Fibroblast of skin of right quadriceps (primary cell): Measurements from ENCODE around the gene IKBIP.
"Not testable (repeated sequence)": the region's sequence is repeated elsewhere in the genome, so short reads cannot be mapped to it uniquely, and the experiment has no call there.

Experiments used
- DNase-seq: peaks from one replicate; pipeline ENCODE4 v3.0.0-alpha.2; 2013

IKBIP gene, protein sequence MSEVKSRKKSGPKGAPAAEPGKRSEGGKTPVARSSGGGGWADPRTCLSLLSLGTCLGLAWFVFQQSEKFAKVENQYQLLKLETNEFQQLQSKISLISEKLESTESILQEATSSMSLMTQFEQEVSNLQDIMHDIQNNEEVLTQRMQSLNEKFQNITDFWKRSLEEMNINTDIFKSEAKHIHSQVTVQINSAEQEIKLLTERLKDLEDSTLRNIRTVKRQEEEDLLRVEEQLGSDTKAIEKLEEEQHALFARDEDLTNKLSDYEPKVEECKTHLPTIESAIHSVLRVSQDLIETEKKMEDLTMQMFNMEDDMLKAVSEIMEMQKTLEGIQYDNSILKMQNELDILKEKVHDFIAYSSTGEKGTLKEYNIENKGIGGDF

DNA sequence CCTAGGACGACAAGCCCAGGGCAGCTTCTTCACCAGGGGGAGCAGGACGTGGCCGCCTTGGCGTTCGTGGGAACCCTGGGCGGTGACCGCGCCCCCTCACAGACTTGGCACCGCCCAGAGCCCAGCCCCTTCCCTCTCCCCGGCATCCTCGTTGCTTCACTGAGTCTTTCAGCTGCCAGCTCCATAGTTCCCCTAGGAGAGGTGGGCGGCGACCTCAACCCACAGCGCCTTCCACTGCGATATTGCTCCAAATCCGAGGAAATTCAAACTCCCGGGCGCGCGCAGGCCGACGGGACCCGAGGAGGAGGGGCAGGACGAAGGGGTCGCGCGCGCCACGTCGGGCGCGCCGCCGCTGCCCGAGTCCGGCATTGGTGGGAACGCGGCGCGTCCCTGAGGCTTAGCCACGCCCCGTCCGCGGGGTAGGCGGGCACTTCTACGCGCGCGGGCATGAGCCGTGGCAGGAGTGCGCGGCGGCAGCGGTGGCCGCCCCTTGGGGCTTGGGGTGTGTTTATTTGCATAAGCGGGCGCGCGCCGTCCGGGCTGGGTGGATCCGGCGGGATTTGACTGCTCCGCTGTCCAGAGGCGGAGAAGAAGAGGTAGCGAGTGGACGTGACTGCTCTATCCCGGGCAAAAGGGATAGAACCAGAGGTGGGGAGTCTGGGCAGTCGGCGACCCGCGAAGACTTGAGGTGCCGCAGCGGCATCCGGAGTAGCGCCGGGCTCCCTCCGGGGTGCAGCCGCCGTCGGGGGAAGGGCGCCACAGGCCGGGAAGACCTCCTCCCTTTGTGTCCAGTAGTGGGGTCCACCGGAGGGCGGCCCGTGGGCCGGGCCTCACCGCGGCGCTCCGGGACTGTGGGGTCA is at the start of gene IKBIP, which contains the start of gene APAF1:
Gene IKBIP, minus strand, starts transcription at position 77 of the 860 bp plus-strand sequence. CDS start 87 bp downstream, outside the sequence.
Gene APAF1, plus strand, starts transcription at position 579 of the 860 bp plus-strand sequence. CDS start 3,070 bp downstream, outside the sequence.
- peak; percentile 97 for DNase-seq

DNA sequence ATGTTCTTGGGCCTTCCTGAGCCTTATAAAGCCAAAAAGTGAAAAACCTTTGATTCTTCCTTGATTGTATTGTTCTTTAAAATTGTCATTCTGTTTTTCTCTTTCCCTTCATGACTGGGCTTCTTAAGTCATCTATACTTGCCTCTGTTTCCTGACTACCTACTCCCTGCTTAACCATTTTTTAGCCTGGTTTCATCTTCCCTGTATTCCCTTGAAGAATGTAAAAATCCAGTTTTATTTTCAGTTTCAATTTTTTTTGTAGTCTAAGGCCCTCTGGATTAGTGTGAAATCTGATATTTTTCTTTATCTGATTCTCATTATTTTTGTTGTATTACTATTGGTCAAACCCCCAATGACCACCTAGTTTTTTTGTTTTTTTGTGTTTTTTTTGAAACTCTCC is 46.8 kb upstream of the IKBIP start:
- DNase-seq: no peak

DNA sequence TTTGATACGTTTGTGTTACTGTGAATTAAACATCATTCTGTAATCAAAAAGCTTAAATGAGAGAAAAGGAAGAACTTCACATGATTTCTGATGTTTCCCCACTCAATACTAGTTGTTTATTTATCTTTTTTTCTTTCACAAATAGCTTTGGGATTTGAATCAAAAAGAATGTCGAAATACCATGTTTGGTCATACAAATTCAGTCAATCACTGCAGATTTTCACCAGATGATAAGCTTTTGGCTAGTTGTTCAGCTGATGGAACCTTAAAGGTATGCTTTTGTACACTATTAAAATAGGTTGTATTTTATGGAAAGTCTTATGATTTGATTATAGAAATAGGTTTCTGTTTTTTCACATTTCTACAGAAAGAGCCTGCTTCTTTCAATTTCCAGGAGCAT is 42.0 kb upstream of the IKBIP start:
- DNase-seq: no peak

DNA sequence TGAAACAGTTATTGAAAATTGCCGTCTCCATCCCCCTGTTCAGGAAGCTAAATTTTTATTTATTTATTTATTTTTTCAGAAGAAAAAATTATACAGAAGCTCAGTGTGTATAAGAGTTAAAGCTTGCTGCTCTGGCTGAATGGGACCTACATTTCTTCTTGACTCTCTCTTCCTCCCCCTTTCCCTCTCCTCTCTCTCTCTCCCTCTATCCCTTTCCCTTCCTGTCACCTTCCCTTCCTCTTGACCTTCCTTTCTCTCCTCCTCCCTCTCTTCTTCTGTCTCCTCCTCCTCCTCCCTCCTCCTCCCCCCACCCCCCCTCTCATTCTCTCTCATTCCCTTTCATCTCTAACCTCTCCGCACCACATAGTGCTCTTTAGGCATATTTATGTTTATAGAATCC is 39.6 kb upstream of the IKBIP start:
- no peak for DNase-seq

DNA sequence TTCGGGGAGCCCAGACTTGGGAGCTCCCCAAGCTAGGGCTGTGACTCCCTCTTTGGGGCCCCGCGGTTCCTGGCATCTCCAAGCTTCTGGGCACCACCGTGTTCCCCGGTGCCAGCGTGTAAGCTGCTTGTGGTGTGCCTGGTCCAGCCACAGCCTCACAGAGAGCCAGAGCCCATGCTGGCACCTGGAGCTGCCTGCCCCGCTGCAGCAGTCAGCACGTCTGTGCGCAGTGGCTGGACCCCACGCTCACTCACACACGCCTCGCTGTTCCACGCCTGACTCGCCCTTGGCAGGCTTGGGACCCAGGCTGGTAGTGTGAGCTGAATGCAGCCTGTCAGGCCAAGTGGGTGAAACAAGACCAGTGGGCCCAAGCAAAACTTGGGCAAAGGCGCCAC is 35.0 kb upstream of the IKBIP start:
- DNase-seq: no peak

DNA sequence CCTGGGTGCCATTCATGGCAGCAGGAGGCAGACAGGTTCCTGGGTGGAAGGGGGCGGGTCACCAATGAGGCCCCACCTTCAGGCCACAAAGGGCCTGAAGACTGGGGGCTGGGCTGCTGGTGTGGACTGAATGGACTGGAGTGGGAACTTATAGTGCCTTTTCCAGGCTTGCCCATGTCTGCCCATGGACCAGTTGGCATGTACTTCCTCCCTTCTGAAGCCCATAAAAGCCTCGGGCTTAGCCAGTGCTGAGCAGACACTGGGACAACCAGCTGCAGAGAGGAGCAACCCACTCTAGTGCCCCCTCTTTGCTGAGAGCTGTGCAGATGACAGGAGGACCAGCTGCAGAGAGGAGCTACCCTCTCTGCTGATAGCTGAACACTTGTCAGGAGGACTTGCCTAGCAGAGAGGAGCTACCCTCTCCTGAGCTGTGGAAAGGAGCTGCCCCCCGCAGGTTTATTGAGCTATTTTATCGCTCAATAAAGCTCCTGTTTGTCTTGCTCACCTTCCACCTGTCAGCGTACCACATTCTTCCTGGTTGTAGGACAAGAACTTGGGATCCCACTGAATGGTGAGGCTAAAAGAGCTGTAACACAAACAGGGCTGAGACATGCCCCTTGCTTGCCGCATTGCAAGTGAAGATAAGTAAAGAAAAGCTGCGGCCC is 34.5 kb upstream of the IKBIP start:
- no peak for DNase-seq

DNA sequence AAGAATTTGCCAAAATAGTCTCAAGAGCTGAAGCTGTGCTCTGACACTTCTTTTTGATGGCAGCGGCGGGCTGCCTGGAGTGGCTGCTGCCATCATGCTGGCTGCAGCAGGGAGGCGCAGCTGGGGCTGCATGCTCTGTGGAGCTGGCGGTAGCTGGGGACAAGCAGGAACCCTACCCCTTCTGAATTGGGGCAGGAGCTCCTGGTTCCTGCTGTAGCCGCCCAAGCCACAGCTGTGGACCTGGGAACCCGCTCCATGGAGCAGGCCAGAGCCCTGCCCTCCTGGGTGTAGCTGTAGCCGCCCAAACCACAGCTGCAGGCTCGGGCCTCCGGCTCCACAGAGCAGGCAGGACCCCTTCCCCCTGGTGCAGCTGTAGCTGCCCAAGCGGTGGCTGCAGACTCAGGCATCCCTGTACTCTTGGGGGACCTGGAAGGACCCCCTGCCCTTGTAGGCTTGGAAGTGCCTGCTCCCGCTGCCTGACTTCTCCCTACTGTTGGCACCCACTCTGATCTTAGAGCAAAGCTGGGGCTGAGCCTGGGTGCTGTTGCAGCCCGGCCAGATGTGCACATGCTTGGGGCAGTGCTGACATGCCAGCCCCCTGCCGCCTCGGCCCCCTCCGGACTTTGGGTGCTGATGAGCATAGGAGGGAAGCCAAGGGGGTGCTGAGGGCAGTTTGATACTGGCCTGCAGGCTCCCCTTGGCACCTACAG is 33.8 kb upstream of the IKBIP start:
- no peak for DNase-seq

DNA sequence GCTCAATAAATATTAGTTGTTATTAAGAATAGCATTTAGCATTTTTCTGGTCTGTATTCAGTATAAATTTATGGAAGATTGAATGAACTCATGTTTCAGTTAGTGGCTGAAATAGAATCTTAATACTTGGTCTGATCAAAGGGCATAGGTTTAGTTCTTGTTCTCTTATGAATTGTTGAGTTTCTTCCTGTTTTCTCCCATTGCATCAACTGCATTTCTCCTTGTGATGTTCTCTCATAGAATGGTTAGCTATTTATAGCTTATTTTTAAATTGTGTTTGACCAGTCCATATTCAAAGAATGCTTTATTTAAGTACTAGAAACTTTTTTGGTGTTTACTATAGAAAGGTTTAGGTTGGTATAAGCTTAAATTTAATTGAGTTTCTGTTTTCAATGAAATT is 30.3 kb upstream of the IKBIP start:
- DNase-seq: no peak

DNA sequence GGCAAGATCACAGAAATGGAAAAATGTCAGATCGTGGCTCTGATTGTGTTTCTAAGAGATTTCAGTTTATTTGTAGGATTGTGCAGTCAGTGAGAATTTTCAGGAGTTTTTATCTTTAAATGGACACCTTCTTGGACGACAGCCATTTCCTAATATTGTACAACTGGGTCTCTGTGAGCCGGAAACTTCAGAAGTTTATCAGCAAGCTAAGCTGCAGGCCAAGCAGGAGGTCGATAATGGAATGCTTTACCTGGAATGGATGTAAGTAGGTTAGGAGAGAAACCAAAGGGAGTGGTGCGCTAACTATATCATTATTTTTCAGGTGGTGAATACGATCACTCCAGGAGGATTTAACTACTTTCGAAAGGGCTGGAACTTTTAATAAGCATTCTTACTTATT is 26.9 kb upstream of the IKBIP start:
- no peak for DNase-seq

DNA sequence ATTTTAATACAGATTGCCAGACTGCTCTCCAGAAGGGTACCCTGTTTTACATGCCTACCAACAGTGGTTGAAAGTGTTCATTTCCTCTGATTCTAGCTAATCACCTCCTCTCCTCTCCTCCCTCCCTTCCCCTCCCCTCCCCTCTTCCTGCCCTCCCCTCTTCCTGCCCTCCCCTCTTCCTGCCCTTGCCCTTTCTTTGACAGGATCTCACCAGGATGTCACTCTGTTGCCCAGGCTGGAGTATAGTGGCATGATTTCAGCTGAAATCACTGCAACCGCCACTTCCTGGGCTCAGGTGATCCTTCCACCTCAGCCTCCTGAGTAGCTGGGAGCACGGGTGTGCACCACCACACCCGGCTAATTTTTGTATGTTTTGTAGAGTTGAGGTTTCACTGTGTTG is 25.2 kb upstream of the IKBIP start:
- DNase-seq: no peak

DNA sequence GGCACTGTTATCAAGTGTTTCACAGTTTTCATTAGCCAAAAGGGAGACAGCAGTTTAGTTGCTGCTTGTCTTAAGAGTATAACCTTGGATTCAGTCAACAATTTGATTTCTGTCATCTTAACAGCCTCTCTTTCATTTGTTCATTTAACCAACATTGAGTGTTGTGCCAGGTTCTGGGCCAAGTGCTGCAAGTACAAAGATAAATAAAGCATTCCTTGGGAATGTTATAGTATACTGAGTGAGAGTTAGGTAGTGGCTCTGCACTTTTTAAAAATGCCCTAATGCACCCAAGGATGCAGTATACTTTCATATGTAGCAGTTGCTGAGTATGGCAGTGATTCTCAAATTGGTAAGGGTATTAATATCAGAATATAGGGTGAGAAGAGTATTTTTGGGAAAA is 15.9 kb upstream of the IKBIP start:
- no peak for DNase-seq

DNA sequence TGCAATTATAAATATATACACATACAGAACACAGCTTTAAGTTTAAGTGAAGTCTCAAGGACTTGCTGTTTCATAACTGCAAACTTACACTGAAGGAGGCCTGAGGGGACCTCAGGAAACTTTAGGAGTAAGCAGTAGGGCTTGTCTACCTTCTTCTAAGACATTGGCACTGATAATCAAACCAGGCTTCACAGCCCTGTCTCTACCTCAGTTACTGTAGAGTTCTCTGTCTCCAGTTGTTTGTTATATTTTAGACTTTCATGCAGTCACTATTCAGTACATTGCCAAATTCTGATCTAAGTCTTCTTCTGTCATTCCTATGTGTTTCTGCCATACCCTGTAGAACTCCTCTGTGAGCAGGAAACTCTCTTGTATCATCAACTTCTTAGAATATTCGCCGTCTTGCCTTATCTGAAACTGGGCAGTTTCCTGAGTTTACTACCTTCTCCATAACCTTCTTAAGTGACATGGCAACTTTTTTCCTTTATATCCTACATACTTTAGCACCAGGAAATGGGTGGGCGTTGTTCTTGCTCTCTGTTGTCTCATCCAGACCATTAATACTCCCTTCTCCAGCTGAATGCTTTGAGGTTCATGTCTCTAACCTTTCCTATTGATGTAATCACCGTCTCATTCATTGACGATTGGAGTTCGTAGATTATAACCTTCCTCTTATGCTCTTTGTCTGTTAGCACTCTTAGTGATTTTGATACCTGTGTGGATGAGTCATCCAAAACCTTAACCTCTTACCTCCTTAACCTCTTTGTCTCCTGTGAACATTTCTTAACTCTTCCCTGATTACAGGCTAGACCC is 11.9 kb upstream of the IKBIP start:
- no peak for DNase-seq

DNA sequence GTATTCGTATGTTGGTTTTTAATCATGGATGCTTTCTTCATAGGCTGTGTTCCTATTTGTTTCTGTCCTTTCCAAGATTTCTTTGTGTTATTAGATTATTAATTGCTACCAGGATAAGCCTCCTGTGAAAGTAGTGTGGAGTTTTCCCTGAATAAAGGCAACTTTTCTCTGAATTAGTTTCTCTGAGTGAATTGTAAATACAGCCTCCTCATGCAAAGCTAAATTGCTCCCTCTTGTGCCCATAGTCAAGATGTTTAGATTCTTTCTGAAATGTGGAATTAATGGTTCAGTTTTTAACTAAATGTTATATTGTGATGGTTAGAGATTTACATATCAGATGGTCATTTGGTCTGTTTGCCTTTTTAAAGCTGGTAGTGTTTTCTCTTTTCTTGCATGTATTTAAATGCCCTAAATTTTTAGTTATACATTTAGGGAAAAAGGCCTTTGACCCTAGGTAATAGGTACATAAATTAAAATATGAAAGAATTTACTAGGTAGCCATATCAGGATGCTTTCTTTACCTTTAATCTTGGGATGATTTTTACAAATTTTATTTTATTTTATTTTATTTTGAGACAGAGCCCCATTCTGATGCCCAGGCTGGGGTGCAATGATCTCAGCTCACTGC is 9.4 kb upstream of the IKBIP start:
- peak; percentile 51 for DNase-seq

DNA sequence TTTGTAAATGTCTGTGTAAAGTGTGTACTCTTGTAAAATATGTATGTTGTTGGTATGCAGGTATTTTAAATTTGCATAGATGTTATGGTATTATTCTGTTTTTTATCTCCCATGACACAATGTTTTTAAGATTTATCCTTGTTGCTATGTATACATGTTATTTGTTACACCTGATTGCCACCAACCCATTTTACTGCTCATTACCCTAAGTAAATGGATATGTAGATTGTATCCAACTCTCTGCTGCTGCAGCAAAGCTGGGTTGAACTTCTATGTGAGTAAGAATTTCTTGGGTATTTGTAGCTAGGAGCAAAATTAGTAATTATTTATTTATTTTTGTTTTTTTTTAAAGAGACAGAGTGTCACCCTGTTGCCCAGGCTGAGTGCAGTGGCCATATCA is 6.7 kb upstream of the IKBIP start:
- DNase-seq: no peak

DNA sequence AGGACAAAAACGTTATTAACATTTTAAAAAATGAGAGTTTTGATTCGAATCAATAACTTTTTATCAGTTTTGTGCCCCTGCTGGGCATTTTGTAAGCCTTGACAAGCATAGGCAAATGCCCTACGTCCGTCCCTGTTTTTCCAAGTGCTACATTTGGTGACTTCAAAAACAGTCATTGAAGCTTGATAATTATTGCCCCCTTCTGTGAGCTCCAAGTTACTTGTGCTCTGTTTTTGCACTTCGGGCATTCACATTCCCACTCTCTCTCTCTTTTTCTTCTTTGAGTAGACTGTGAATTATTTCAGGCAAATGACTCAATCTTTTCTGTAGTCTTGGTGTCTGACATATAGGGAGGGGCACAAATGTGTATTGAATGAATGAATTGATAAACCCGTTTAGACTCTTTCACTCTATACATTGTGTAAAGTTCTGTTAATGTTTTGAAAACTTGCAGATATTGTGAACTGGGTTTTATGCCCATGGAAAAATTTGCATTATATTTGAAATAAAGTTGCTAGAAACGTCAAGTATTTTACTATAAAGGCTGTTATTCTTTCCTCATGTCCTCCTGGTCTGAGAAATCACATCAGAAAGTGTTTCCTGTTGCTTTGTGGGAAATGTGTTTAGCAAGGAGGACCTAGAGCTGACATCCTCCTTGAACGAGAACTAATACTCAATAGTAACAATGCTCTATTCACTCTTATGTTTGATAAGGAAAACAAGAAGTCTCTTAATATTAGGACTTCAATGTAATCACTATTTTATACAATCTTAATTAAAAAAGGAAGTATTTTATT is 1.9 kb upstream of the IKBIP start:
- DNase-seq: peak; percentile 36

DNA sequence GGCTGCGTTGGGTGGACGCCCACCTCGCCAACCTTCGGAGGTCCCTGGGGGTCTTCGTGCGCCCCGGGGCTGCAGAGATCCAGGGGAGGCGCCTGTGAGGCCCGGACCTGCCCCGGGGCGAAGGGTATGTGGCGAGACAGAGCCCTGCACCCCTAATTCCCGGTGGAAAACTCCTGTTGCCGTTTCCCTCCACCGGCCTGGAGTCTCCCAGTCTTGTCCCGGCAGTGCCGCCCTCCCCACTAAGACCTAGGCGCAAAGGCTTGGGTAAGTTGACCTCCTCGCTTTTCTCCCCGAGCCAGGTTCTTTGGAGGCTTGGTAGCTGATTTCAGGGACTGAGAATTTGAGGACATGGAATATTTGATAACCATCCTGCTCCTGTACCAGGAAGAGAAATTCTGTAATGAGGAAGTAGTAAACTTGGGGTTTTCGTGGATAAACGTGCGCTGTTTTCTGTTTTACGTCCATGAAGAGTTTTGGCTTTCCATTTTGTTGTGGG is 1.0 kb upstream of the IKBIP start:
- DNase-seq: peak; percentile 5

DNA sequence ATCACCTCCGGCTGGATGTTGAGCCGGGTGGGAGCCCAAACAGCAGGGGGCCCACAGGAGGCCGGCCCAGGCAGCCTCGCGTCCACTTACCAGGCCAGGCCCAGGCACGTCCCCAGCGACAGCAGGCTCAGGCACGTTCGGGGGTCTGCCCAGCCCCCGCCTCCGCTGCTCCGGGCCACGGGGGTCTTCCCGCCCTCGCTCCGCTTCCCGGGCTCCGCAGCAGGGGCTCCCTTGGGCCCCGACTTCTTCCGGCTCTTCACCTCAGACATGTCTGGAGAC is 216 bp downstream of the IKBIP start:
- no peak for DNase-seq

DNA sequence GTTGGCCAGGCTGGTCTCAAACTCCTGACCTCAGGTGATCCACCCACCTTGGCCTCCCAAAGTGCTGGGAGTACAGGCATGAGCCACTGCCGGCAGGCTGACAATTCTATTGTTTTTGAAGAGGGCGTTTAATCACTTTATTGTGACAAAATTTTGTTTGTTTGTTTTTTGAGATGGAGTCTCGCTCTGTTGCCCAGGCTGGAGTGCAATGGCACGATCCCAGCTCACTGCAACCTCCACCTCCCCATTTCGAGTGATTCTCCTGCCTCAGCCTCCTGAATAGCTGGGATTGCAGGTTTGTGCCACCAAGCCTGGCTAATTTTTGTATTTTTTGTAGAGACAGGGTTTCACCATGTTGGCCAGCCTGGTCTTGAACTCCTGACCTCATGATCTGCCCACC is 1.8 kb downstream of the IKBIP start:
- DNase-seq: not testable (repeated sequence)

DNA sequence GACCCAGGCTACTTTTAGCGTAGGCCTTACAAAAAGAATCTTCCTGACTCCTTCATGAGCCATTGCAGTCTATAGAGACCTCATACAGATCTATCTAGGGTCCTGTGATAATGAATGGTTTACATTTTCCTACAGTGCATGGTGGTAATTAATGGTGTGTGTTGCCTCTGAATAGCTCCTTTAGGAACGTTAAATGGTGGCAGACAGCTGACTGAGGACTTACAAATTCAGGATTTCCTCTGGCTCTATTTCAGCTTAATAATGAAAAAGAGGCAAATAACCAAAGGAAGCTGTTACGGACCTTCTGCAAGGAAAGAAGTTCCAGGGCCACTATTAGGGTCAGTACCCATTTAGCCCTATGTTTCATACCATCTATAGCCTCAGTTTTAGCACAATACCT is 5.1 kb downstream of the IKBIP start:
- DNase-seq: no peak

DNA sequence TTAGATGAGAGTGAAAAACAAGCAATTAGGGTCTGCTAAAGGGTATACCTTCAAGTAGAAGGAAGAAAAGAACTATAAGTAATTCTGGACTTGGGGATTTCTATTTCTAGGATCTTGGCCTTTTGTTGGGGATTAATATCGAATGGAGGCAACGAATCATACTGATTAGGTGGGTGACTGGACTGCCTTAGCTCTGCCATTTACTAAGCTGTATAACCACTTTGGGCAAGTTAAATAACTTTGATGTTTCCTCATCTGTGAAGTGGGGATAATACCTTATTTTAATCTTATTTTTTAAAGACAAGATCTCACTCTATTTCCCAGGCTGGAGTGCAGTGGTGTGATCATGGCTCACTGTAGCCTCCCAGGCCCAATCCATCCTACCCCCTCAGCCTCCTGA is 6.6 kb downstream of the IKBIP start:
- DNase-seq: no peak

DNA sequence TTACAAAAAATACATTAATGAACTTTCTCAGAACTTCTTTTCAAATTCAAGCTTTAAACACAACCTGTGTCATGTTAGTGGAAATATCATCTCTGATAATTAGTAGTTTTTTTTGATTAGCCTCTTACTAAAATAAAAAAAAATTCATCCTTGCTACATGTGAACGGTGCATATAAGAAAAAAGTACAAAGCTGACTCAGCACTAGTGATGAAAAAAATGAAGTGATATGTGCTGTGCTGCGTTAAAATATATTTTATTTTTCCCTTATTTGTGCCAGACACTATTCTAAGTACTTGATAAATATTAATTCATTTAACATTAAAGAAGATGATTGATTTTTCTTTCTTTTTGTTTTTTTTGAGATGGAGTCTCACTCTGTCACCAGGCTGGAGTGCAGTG is 7.5 kb downstream of the IKBIP start:
- DNase-seq: no peak
